Gastrocnemius medialis (tissue), 4 donors: Measurements from ENCODE around the gene RILPL1.

Experiments
- POLR2A ChIP-seq, 2 donors: fragments of 450-650 bp; IDR thresholded peaks; one replicate each; pipeline ENCODE4 v1.6.1; 2017; ENCODE audit warnings: antibody characterized with exemption in 2 of 2, mild to moderate bottlenecking in 2 of 2, moderate library complexity in 2 of 2
- TF ChIP-seq, protein P1 (sequence below), 5 experiments: fragments of 450-650 bp in 3 of 5; fragments of 200-600 bp in 2 of 5; sonication (generic) in 2 of 5; IDR thresholded peaks in 4 of 5; conservative IDR thresholded peaks in 1 of 5; 1 replicate in 4 of 5; 2 replicates in 1 of 5; pipeline ENCODE4 v1.5.1; 2016 to 2019; ENCODE audit warnings: antibody characterized with exemption in 5 of 5, mild to moderate bottlenecking in 3 of 5, moderate library complexity in 3 of 5

DNA sequence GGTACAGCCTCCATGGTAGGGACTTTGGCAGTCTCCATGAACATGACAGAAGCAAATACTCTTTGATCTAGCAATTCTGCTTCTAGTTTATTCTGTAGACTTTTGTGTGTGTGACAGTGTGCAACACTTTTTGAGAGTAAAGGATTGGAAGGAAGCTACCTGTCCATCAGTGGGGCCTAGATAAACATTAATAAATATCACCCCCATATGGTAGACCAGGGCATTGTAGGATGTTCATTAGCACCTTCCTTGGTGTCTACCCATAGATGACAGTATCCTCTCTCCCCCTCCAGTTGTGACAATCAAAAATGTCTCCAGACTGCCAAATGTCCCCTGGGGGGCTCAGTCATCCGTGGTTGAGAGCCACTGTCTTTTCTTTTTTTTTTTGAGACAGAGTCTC lies 64.7 kb downstream of the RILPL1 start:
- TF ChIP-seq, protein P1, sequence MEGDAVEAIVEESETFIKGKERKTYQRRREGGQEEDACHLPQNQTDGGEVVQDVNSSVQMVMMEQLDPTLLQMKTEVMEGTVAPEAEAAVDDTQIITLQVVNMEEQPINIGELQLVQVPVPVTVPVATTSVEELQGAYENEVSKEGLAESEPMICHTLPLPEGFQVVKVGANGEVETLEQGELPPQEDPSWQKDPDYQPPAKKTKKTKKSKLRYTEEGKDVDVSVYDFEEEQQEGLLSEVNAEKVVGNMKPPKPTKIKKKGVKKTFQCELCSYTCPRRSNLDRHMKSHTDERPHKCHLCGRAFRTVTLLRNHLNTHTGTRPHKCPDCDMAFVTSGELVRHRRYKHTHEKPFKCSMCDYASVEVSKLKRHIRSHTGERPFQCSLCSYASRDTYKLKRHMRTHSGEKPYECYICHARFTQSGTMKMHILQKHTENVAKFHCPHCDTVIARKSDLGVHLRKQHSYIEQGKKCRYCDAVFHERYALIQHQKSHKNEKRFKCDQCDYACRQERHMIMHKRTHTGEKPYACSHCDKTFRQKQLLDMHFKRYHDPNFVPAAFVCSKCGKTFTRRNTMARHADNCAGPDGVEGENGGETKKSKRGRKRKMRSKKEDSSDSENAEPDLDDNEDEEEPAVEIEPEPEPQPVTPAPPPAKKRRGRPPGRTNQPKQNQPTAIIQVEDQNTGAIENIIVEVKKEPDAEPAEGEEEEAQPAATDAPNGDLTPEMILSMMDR (IDR thresholded peaks at IDR 0.05 in 4 of 5, conservative IDR thresholded peaks at IDR 0.05 in 1 of 5) = no peak
- no peak for TF ChIP-seq POLR2A (IDR thresholded peaks at IDR 0.05)
